Fibroblast of the aortic adventitia (primary cell): ENCODE measurements around the gene PLEKHA8. TPM values are rescaled to one million over a fixed set of nuclear protein-coding genes. Genes with fewer than 3 reads are reported as not detected.

Experiments
- DNase-seq: peaks from one replicate; pipeline ENCODE4 v3.0.0-alpha.2; 2010; ENCODE audit warnings: low read depth
- H3K4me3 ChIP-seq: 2 replicates; pipeline ENCODE4 v1.5.1; 2011; ENCODE audit warnings: low read depth, mild to moderate bottlenecking, control low read depth, low read length, moderate library complexity
- total RNA-seq: library from RNA; depleted of rRNA; stranded (reverse); fragments of >200 nt; gene quantifications from 2 replicates; pipeline ENCODE4 v1.2.3, GENCODE V29; 2012; ENCODE audit warnings: low replicate concordance
- TF ChIP-seq, protein P1 (sequence below): IDR thresholded peaks from 2 replicates; pipeline ENCODE4 v1.5.1; 2011; ENCODE audit warnings: mild to moderate bottlenecking, low read length, control low read depth, inconsistent platforms; ENCODE audit not compliant: insufficient read depth

Gene PLEKHA8
- total RNA-seq, 1 donor: 10.6 TPM

- no peak overlapping the region for H3K4me3 ChIP-seq
- TF ChIP-seq, protein P1, sequence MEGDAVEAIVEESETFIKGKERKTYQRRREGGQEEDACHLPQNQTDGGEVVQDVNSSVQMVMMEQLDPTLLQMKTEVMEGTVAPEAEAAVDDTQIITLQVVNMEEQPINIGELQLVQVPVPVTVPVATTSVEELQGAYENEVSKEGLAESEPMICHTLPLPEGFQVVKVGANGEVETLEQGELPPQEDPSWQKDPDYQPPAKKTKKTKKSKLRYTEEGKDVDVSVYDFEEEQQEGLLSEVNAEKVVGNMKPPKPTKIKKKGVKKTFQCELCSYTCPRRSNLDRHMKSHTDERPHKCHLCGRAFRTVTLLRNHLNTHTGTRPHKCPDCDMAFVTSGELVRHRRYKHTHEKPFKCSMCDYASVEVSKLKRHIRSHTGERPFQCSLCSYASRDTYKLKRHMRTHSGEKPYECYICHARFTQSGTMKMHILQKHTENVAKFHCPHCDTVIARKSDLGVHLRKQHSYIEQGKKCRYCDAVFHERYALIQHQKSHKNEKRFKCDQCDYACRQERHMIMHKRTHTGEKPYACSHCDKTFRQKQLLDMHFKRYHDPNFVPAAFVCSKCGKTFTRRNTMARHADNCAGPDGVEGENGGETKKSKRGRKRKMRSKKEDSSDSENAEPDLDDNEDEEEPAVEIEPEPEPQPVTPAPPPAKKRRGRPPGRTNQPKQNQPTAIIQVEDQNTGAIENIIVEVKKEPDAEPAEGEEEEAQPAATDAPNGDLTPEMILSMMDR: no peak
Observed at GRCh38 chr7:30160329-30160728, 132.1 kb downstream of the PLEKHA8 start.

GRCh38 chr7:30162133-30162532 is 133.9 kb downstream of the PLEKHA8 start:
- H3K4me3 ChIP-seq: no peak overlapping the region
- TF ChIP-seq, protein P1: no peak
- DNase-seq: no peak

More at GRCh38 chr7:30160329-30160728, 132.1 kb downstream of the PLEKHA8 start:
- no peak for DNase-seq

GRCh38 chr7:30162622-30163124 is 134.5 kb downstream of the PLEKHA8 start:
- TF ChIP-seq, protein P1: no peak
- DNase-seq: peak; percentile 59
- H3K4me3 ChIP-seq: no peak overlapping the region

DNA sequence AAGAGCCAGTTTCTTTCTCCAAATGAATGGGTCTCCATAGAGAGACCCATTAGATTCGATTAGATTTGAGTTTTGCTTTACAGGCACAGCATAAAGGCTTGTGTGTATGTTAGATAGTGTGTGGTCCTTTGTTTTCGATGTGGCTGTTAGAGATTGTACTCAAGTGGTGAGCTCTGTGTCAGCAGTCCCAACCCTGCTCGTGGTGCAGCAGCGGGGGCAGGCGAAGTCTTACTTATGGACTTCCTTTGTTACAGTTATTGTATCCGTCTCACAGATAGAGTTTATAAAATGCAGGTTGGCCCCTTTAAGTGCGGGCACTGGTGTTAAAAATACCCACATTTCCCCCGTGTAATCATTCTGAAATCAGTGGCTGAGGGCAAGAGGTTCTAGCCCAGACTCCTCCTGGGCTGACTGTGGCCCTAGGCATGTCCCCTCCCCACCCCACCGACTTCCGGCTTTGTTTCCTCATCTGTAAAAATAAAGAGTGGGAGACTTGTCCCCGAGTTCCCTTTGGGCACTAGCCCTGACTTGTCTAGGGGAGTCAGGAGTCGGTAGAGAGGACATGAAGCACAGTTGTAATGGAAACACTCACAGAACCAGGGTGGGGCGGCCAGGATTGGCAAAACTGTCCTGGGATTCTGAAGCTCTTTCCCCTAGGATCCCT is 135.2 kb downstream of the PLEKHA8 start:
- no peak for DNase-seq
- TF ChIP-seq, protein P1: no peak
- no peak overlapping the region for H3K4me3 ChIP-seq

DNA sequence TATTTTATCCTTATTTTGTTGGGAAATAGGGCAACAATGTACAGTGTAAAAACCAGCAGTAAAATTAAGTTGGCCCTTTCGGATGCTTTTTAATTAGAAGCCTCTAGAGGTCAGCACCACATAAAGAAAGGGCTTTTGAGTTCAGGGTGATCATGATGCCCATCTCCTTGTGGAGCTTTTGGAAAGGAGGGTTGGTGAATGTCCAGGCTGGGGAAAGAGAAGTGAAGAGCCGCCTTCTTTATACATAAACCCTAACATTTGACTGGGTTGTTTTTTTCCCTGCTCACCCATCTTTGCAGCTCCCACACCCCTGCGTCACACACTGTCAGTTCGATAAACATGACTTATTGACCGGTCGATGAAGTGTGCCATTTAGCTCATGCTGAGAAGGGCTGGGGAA is 136.4 kb downstream of the PLEKHA8 start:
- no peak overlapping the region for H3K4me3 ChIP-seq
- DNase-seq: peak; percentile 76
- TF ChIP-seq, protein P1: peak; percentile 57

GRCh38 chr7:30165590-30165989 is 137.4 kb downstream of the PLEKHA8 start:
- TF ChIP-seq, protein P1: no peak
- no peak overlapping the region for H3K4me3 ChIP-seq
- DNase-seq: no peak
